HFFc6 (cell line): ENCODE measurements around the gene BSN. TPM values are rescaled to one million over a fixed set of nuclear protein-coding genes. Genes with fewer than 3 reads are reported as not detected.

ENCODE experiments used
- DNase-seq: peaks from one replicate; pipeline ENCODE4 v3.0.0-alpha.2; 2018
- H3K27ac Mint-ChIP-seq: 2 replicates; pipeline ENCODE4 v1.8.0; 2020; ENCODE audit warnings: mild to moderate bottlenecking, mixed read lengths
- H3K27me3 Mint-ChIP-seq: 2 replicates; pipeline ENCODE4 v1.8.0; 2021; ENCODE audit warnings: mild to moderate bottlenecking, moderate library complexity, mixed read lengths; ENCODE audit not compliant: insufficient read depth
- H3K36me3 Mint-ChIP-seq: 2 replicates; pipeline ENCODE4 v1.8.0; 2021; ENCODE audit warnings: low read depth, mixed read lengths
- H3K4me1 Mint-ChIP-seq: 2 replicates; pipeline ENCODE4 v1.8.0; 2020; ENCODE audit warnings: low read depth, mixed read lengths
- H3K4me3 Mint-ChIP-seq: 2 replicates; pipeline ENCODE4 v1.8.0; 2020; ENCODE audit warnings: mild to moderate bottlenecking, moderate library complexity, mixed read lengths
- H3K9me3 Mint-ChIP-seq: 2 replicates; pipeline ENCODE4 v1.8.0; 2020; ENCODE audit warnings: mild to moderate bottlenecking, mixed read lengths
- CTCF ChIP-seq: fragments of 200-600 bp; sonication (generic); IDR thresholded peaks from 2 replicates; pipeline ENCODE4 v1.5.0; 2021; ENCODE audit warnings: antibody characterized with exemption, mild to moderate bottlenecking
- total RNA-seq, 6 experiments: library from RNA; stranded (reverse); fragmentation: NEBNext Ultra II Directional; extraction: Animal tissue kit (Norgen Biotek cat#: 25700); gene quantifications; 2 replicates in 1 of 6; 3 replicates in 5 of 6; pipeline ENCODE4 v1.2.3, GENCODE V29; 2021

Gene BSN
- total RNA-seq, 6 experiments from 2014 or later: 0.02 to 0.14 (median 0.06) TPM

DNA sequence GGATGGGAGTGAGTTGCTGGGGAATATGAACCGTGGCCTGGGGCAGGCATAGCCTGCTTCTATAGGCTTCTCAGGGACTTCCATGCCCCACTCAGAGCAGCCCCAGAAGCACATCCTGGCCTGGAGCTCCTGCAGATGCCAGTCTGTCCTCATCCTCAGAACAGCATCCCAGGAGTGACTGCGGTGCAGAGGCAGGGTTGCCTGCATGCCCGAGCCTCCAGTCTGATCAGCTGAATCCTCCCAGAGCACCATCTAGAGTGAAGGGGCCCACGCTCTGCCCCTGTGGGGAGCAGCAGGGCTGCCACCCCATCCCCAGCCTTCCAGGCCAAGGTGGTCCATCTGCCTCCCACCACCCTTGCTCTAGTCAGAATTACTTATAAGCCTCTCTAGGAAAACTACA is 75.2 kb downstream of the BSN start:
- Mint-ChIP-seq H3K27me3 (peaks cover 44% of the 10 kb centered on the region), H3K36me3 (peaks cover 7% of the 10 kb centered on the region; the same call in 1 of the 2 replicates), H3K27ac (no peak overlapping the region), H3K4me3 (no peak overlapping the region), H3K4me1 (peaks cover 13% of the 10 kb centered on the region), H3K9me3 (peaks cover 17% of the 10 kb centered on the region)
- no peak for TF ChIP-seq CTCF
- no peak for DNase-seq

DNA sequence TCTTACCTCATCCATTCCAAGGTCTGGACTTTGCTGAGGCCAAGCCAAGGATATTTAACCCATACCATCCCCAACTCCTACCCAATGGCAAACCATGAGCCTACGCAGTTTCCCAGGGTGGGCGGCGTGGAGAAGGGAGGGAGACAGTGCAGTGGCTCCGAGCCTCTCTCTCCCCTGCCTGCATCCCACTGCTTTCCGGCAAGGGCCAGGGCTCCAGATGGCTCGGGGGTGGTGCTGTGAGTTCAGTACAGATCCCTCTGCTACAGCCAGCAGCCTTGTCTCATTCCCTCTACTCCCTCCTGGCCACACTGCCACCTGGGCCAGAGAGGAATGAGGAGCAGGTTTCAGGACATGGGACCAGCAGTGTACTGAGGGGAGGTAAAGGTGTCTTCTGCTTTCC is 75.6 kb downstream of the BSN start:
- no peak for DNase-seq
- no peak overlapping the region for H3K4me3 Mint-ChIP-seq
- H3K27ac Mint-ChIP-seq: no peak overlapping the region
- H3K36me3 Mint-ChIP-seq: peaks cover 7% of the 10 kb centered on the region; the same call in 1 of the 2 replicates
- peaks cover 46% of the 10 kb centered on the region for H3K27me3 Mint-ChIP-seq
- H3K4me1 Mint-ChIP-seq: peaks cover 13% of the 10 kb centered on the region
- H3K9me3 Mint-ChIP-seq: peaks cover 17% of the 10 kb centered on the region
- no peak for TF ChIP-seq CTCF

GRCh38 chr3:49630784-49631183 is 76.5 kb downstream of the BSN start:
- Mint-ChIP-seq H3K27me3 (peaks cover 45% of the 10 kb centered on the region), H3K9me3 (peaks cover 17% of the 10 kb centered on the region), H3K4me3 (no peak overlapping the region), H3K36me3 (peaks cover 7% of the 10 kb centered on the region; the same call in 1 of the 2 replicates), H3K27ac (no peak overlapping the region), H3K4me1 (peaks cover 10% of the 10 kb centered on the region)
- no peak for TF ChIP-seq CTCF
- DNase-seq: no peak

GRCh38 chr3:49634736-49635135 is 80.5 kb downstream of the BSN start:
- DNase-seq: no peak
- Mint-ChIP-seq H3K4me3 (no peak overlapping the region), H3K4me1 (peaks cover 7% of the 10 kb centered on the region), H3K27ac (no peak overlapping the region), H3K36me3 (peaks cover 7% of the 10 kb centered on the region; the same call in 1 of the 2 replicates), H3K9me3 (peaks cover 17% of the 10 kb centered on the region), H3K27me3 (peaks cover 38% of the 10 kb centered on the region)
- no peak for TF ChIP-seq CTCF

GRCh38 chr3:49636883-49637609 is 82.8 kb downstream of the BSN start:
- no peak overlapping the region for H3K27ac Mint-ChIP-seq
- peaks cover 25% of the 10 kb centered on the region for H3K27me3 Mint-ChIP-seq
- TF ChIP-seq CTCF: no peak
- DNase-seq: no peak
- no peaks in the 10 kb centered on the region for H3K36me3 Mint-ChIP-seq
- H3K4me3 Mint-ChIP-seq: no peak overlapping the region
- H3K4me1 Mint-ChIP-seq: peaks cover 7% of the 10 kb centered on the region
- H3K9me3 Mint-ChIP-seq: peaks cover under 1% of the 10 kb centered on the region; the same call in 1 of the 2 replicates
